PC-9 (cell line): ENCODE results near the gene HEPACAM.

Experiments
- CTCF ChIP-seq: fragments of 200-600 bp; sonication (generic); conservative IDR thresholded peaks from 2 replicates; pipeline ENCODE4 v1.6.1; 2017; ENCODE audit warnings: mixed run types, antibody characterized with exemption, mild to moderate bottlenecking, moderate library complexity
- EZH2 ChIP-seq: fragments of 200-600 bp; sonication (generic); IDR thresholded peaks from 2 replicates; pipeline ENCODE4 v1.8.0; 2017; ENCODE audit warnings: antibody characterized with exemption, low read depth

- TF ChIP-seq CTCF = no peak
- no peak for TF ChIP-seq EZH2
Observed at GRCh38 chr11:124878759-124879492, 56.9 kb downstream of the HEPACAM start.
